ENCODE results near the gene TRABD2B. TPM values are rescaled to one million over a fixed set of nuclear protein-coding genes. Genes with fewer than 3 reads are reported as not detected.

Gene TRABD2B
- total RNA-seq, 1 donor, result not detected

DNA sequence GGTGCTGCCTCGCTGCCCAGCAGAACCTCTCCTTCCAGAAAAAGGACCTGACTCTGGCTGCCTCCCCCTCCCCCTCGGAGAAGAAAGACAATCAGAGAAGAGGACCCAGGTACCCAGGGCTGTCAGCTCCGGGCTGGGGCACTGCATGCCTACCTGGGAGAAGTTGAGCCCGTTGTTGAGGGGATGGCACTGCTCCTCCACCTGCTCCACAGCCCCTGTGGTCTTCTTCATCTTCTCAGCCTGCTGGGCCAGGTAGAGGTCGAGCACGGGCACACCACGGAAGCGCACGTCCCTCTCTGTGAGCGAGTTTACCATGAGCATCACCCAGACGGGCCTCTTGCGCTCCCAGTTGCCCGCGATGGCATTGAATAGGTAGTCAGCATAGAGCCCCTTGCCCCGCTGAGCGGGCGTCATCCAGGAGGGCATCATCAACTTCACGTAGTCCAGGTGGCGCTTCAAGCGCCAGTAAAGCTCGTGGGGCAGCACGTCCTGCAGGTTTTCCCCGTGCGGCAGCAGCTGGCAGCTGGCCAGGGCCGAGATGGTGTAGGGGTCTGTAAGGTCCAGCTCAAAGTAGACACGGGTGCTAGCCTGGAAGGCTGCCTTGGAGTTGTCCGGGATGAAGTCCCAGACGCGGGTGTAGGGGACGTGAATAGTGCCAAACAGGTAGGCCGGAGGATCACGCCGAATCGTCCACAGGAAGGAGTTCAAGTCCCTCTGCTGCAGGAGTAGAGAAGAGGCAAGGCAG is 3.1 kb downstream of the TRABD2B start:
- no peak for DNase-seq (ENCODE audit: low read depth in 2 of 3, low spot score in 2 of 3)

DNA sequence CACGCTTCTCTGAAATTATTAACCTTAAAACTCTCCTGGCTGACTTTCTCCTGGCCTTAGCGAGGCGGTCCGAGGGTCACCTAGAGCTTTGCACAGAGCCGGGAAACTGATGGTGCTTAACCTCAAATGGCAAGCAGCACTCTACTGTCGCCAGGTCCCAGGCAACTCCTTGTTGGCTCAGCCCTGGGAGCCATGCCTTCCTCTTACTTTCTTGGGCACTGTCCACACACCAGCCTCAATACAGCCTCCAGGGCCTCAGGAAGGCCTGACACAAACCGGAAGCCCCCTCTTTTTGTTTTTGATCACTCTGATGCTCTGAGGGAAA is 3.8 kb downstream of the TRABD2B start:
- DNase-seq (ENCODE audit: low read depth in 2 of 3, low spot score in 2 of 3), result no peak

DNA sequence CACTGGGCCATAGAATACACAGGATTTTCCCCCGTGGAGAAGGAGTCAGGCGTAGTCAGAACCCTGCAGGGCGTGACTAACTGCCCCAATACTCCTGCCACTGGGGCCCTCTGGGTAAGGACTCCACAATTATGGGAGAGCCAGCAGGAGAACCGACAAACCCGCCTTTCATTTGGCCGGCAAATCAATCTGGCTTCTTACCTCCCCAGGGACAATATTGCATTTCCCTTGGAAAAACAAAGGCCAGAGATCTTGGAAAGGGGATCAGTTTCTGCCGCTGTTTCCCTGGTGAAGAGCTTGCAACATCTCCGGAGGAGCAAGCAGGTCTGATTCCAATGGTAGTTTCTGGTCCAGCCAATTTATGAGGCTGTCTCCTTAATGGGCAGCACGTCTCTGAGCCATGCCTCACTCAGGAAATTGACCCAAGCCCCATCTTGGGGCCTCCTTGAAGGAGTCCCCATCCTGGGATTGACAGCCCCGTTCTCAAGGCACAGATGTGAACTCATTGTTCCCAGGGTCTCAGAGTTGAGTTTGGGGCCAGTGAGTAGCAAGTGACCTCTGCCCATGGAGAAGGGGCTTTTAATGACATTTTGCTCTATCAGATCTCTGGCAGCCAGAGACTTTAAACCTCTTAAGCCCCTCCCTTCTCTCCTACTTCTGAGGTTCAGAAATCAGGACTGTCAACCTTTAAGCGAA is 4.3 kb downstream of the TRABD2B start:
- DNase-seq (ENCODE audit: low read depth in 2 of 3, low spot score in 2 of 3), result no peak

DNA sequence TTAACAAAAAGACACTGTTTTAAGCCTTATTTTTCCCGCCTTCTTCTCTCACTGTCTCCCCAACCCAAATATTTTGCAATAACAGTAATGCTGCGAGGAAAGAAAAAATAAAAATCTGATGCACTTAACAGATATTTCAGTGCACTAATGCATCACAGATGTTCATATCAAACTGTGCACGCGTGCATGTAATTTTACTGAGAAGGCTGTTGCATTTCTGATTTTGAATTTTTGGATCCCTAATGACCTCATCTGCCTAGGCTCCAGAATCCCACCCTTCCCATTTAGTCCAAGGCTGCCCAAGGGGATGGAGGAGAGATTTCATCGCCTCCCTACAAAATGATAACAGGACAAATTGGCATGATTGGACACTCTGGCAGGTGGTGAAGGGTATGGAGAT is 5.5 kb downstream of the TRABD2B start:
- DNase-seq (ENCODE audit: low read depth in 2 of 3, low spot score in 2 of 3), result no peak

DNA sequence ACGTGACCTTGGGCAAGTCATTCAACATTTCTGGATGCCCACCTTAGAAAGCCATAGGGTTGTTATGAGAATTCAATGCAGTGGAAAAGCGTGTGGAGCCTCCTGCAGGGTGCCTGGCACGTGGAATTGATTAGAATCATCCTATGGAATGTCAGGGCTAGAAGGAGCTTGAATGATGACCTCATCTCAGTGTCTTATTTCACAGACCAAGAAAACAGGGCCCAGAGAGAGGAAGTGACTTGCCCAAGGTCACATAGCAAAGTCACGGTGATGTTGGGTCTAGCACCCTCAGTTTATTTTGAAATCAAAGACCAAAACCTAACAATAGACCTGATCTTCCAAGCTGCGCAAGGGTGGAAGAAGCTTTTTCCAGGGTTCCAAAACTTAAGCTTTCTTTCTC is 6.0 kb downstream of the TRABD2B start:
- DNase-seq (ENCODE audit: low read depth in 2 of 3, low spot score in 2 of 3), result no peak

DNA sequence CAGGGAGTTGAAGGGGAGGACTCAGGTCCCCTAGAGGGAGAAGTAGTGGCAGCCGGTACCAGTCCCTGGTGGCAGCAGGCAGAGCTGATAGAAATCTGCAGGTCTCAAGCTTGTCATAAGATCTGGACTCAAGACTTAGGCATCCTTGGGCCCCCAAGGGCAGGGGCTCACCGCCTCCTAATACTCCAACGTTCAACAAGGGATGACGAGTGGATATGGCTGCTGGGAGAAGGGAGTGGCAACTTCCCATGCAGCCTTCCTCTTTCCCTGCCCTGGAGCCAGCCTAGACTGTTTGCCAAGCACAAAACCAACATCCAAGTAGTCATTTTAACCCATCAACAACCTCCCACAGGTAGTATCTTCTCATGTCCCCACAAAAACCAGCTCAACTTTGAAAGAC is 6.9 kb downstream of the TRABD2B start:
- DNase-seq (ENCODE audit: low read depth in 2 of 3, low spot score in 2 of 3), result no peak

DNA sequence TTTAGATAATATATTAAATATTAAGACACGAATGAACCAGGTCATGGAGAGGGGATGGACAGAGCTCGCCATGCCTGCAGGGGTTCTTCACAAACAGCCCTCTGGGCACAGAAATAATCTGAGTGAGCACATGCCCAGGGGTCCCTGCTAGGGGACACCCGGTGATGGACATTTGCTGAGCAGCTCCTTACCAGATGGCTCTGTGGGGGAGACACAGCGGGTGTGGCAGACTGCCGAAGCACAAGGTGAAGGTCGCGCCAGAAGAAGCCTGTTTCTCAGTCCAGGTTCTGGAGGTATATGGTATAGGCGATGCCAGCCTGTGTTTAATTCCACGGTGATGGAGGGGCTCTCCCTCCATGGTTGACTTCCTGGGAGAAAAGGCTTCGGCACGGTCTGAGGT is 9.6 kb downstream of the TRABD2B start:
- no peak for DNase-seq (ENCODE audit: low read depth in 2 of 3, low spot score in 2 of 3)

DNA sequence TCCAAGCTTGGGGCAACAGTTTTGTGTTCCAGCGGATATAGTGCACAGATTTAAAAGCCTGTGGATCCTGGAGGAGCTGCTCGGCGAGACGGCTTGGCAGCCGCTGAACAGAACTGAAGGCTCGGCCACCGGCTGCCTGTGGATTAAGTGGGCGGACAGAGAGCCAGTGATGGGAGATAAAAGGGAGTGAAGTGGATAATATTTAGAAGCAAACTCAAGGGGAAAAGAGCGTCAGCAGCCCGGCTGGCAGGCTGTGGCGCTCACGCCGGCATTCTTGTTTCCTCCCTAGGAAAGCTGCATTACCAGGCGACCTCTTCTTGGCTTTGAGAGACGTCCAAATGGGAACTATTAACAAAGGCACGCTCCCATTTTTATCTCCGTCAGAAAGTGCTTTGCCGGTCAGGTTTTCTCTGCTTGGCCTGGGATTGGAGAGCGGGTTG is 10.4 kb downstream of the TRABD2B start:
- DNase-seq (ENCODE audit: low read depth in 2 of 3, low spot score in 2 of 3), result no peak

DNA sequence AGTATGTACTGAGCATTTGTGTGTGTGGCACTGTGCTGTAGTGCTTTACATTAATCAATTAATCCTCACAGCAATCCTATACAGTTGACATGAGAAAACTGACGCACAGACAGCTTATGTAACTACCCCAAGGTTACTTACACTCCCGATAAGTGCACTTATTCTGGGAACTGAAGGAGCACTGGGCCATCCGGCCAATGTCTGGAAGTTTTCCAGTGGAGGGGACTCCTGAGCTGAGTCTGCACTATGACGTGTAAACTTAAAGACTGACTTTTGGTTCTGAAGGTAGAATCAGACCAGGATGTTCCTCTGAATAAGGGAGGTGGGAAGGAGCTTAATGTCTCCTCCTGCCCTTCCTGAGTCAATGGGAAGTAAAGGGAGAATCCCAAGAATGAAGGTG is 12.2 kb downstream of the TRABD2B start:
- DNase-seq (ENCODE audit: low read depth in 2 of 3, low spot score in 2 of 3), result no peak

DNA sequence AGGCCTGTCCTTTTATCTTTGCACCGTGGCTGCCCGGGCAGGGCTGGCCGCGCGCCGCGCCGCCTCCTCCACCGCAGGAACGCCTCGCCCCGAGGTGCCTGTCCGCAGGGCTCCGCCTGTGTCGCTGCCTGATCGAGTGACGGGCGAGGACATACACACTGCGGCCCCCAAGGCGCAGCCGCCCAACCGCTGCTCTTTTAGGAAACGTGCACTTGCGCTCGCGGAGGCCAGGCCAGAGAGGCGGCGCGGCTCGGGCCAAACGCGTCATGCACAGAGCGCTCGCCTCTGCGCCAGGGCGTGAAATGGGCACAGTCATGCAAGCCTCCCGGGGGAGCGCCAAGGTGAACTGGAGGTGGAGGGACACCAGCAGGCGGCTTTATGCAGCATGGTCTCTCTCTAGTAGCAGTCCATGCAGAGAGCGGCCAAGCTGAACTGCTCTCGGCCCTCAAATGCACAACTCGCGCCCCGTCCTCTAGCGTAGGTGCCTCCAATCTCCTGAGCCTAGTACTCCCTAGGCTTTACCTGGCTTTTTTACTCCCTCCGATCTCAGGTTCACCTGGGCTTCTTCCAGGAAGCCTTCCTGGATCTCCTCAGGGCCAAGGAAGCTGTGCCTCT is 12.9 kb downstream of the TRABD2B start:
- DNase-seq (ENCODE audit: low read depth in 2 of 3, low spot score in 2 of 3), result peak in 1 of 3 donors; percentile 35

DNA sequence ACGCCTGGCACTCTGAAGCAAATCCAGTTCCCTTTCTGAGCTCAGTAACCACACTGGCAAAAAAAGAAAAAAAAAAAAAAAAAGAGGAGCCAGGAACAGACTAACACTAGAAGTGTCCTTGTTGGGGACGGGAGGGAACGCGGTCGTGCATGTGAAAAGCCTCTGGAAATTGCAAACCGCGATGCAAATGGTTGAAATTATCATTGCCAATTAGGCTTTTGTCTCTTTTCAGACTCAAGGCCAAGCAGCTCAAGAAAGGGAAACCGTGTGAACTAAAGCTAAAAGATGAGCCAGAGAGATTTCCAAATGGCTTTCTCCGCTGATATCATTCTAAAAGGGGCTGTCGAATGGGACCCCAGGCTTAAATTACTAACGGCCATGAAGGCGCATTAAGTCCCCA is 13.5 kb downstream of the TRABD2B start:
- no peak for DNase-seq (ENCODE audit: low read depth in 2 of 3, low spot score in 2 of 3)

DNA sequence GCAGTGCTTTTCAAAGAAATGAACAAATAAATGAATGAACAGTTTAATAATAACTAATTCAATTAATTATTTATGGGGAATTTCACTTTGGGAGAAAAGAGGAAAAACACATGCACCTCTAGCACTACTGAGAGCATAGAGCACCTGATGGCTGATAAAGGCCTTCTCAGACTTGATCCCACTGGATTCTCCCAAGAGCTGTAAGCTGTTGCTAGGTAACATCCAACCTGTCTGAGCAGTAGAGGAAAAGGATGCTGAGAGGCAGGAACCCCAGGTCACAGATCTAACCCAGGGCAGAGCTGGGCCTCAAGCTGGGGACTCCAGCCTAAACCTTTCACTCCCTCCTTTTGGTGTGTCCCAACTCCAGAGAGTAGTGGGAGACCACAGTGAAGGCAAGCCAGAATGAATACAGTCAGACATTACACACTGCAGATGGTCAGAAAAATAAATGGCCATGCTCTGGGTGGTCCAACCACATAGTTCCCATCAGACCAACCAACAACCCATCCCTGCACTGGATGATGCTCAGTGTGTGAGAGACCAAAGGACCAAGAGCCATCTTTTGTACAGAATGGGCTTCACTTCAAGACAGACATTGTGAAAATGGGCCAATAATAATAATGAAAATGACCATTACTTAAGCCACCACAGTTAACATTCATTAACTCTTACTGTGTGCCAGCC is 15.4 kb downstream of the TRABD2B start:
- no peak for DNase-seq (ENCODE audit: low read depth in 2 of 3, low spot score in 2 of 3)

DNA sequence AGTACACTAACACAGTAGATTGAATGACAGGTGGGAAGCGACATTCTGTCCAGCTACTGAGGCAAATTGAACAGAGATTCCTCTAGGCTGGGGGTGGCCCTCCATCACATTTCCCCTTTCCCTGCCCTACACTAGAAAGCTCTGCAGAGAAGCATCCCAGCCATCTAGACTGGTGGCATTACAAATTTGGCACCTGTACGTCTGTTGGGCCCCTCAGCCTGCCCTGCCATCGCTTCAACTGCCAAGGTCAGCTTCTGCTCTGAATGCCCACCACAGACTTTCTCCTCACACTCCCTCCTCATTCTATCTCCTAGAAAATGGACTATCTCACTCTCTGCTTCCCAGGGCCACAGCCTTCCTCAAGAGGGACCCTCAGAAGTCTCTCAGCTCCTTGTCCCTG is 16.7 kb downstream of the TRABD2B start:
- no peak for DNase-seq (ENCODE audit: low read depth in 2 of 3, low spot score in 2 of 3)

DNA sequence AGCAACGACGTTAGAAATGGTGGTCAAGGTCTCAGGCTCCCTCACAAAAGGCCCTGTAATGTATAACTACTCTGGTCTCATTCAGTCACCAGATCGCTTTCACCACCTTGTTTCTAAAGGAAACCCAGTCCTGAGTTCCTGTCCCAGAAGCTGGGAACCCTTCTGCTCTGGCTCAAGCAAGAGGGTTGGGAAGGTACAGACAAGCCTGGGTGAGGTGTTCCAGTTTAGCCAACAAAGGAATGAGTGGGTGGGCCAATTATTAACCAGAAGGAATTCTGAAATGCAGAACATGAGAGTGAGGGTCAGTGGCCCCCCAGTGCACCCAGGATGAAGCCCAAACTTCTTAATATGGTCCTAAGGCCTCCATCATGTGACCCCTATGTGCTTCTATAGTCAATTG is 17.5 kb downstream of the TRABD2B start:
- DNase-seq (ENCODE audit: low read depth in 2 of 3, low spot score in 2 of 3), result no peak

DNA sequence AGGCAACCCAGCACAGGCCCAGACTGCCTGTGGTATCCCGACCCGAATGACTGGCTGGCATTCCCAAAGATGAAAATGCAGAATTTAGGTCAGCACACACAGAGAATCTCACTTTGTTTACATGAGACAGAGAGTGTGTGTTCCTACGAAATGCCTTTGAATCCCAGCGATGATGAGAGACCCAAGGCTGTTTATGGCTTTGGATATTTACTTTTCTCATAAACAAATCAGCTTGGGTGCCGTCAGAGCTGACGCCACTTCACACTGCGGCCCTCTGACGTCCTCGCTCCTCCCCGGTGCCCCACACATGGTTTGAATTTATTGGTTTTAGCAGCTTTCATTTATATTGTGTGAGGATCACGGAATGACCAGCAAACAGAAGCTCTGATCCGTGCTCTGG is 18.7 kb downstream of the TRABD2B start:
- DNase-seq (ENCODE audit: low read depth in 2 of 3, low spot score in 2 of 3), result no peak

DNA sequence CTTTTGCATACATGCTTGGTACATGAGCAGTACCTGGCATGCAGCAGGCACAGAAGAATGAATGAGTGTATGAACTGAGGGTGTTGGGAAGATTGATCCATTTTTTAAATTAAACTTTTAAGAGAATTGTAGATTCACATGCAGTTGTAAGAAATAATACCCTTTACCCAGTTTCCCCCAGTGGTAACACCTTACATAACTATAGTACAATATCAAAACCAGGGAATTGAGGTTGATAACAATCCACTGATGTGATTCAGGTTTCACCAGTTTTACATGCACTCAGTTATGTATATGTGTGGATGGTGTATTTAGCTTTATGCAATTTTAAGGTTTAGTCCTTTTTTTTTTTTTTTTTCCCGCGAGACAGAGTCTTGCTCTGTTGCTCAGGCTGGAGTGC is 20.5 kb downstream of the TRABD2B start:
- no peak for DNase-seq (ENCODE audit: low read depth in 2 of 3, low spot score in 2 of 3)

DNA sequence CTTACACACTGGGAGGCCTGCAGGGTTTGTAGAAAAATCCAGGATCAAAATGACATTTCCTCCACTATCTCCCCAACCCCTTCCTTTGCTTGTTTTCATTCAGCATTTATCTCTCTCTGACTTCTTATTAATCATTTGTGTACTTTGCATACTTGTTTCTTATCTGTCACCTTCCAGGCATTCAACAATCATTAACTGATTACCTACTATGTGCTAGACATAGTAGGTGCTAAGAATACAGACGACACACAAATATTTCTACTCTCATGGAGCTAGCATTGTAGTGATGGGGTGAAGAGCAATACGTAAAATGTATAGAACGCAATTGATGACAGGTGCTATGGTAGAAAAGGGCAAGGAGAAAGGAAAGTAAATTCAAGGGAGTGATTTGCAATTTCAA is 20.9 kb downstream of the TRABD2B start:
- no peak for DNase-seq (ENCODE audit: low read depth in 2 of 3, low spot score in 2 of 3)

DNA sequence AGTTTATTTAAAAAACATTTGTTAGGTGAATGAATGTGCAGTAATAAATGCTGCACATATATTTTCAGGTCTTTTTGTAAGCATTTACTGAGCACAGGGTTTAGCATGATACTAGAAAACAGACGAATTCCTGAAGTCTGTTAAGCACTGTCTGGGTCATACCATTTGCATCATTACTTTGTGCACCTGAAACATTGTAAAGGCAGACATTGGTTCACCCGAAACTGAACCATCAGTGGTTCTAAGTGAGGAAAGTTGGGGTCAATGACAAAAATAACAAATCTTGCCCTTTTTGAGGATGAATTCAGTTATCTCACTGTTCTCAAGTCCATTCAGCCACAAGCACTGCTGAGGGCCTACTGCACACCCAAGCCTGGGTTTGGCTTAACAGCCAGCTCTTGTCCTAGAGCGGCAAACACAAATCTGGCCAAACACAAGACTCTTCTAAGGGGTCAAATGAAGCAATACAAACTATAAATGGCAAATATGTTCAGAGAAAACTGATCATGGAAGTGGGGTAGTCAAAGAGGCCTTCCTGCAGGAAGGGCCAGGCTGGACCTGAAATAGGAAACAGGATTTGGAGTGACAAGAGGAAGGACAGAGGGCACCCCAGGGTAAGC is 21.8 kb downstream of the TRABD2B start:
- DNase-seq (ENCODE audit: low read depth in 2 of 3, low spot score in 2 of 3), result no peak

DNA sequence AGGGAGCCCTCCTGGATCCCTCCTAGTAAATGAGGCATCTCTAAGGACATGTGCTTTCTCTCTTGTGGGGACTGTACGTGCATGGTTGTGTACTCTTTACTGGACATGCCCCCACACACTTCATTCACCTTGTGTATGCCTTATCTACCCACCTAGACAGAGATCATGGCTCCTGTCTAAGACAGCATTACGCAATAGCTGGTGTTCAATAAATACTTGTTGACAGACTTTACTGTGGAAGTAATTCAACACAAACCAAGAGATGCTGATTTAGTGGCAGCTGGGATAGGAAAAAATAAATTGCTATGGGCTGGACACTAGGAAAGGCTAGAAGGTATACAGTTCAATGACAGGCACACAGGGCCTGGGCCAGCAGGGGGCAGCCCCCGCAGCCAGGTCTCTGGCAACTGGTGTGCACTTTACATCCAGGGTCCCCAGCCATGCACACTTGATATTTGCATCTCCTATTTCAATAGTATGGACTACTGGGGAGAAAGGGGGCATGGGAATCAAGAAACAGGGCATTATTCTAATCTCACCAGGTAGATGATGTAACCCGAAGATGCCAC is 24.2 kb downstream of the TRABD2B start:
- DNase-seq (ENCODE audit: low read depth in 2 of 3, low spot score in 2 of 3), result no peak

DNA sequence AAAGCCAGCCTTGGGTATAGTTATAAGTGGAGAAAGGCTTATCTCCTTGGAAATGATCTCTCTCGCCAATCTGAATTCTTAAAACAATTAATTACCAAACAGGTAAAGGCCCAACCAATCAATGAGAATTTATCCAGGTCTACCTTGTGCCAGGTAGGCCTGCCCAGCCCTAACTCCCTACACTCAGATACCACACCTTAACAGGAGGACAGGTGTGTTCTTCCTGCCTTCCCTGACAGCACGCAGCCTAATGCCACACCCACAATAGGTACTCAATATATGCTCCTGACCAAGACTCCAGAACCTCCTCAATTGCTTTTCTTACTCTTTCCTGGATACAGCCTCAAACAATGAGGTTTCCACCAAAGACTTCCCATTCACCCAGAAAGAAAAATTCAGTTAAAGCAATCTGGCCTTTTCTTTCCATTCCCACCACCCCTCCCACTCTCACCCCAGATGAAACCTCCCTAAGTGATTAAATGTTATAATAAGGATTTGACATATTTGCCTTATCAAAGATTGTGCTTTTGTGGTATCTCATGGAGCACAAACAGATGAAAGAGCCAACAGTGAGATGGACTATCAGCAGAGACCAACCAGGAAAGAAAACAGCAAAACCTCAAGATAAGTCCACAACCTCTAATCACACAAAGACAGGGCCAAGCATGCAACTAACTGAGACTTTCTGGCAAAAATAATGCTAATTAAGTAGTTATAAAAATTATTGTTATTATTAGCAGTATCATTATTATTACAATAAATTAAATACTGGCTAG is 25.6 kb downstream of the TRABD2B start:
- DNase-seq (ENCODE audit: low read depth in 2 of 3, low spot score in 2 of 3), result no peak

Data from hematopoietic multipotent progenitor cell (in vitro differentiated cells).